GM19035 (cell line): ENCODE measurements around the gene FOXA2.

ENCODE experiments used
- ATAC-seq: cut with Tn5 transposase; IDR thresholded peaks from one replicate; pipeline ENCODE4 v1.9.1; 2021; ENCODE audit not compliant: unreplicated experiment

The FOXA2 gene

GRCh38 chr20:22584922-22585785, 782 bp upstream of the FOXA2 start:
- no peak for ATAC-seq

GRCh38 chr20:22583773-22584521, 425 bp downstream of the FOXA2 start:
- no peak for ATAC-seq

- ATAC-seq = no peak
Observed at GRCh38 chr20:22582964-22583772, 1.2 kb downstream of the FOXA2 start.

GRCh38 chr20:22582386-22582963, 1.9 kb downstream of the FOXA2 start:
- ATAC-seq = no peak

- ATAC-seq = no peak
Observed at GRCh38 chr20:22581437-22582385, 2.7 kb downstream of the FOXA2 start.

GRCh38 chr20:22579711-22580697, 4.4 kb downstream of the FOXA2 start:
- ATAC-seq = no peak

GRCh38 chr20:22579119-22579427, 5.3 kb downstream of the FOXA2 start:
- no peak for ATAC-seq

- ATAC-seq = no peak
Observed at GRCh38 chr20:22578221-22579118, 5.9 kb downstream of the FOXA2 start.

GRCh38 chr20:22577515-22578220, 6.7 kb downstream of the FOXA2 start:
- ATAC-seq = no peak

- no peak for ATAC-seq
Observed at GRCh38 chr20:22576733-22577514, 7.4 kb downstream of the FOXA2 start.

- no peak for ATAC-seq
Observed at GRCh38 chr20:22576273-22576672, 8.1 kb downstream of the FOXA2 start.

- ATAC-seq = no peak
Observed at GRCh38 chr20:22575737-22576136, 8.6 kb downstream of the FOXA2 start.

- no peak for ATAC-seq
Observed at GRCh38 chr20:22575087-22575721, 9.2 kb downstream of the FOXA2 start.

GRCh38 chr20:22574545-22575086, 9.8 kb downstream of the FOXA2 start:
- no peak for ATAC-seq

- ATAC-seq = no peak
Observed at GRCh38 chr20:22572491-22572890, 11.9 kb downstream of the FOXA2 start.

- ATAC-seq = no peak
Observed at GRCh38 chr20:22572023-22572422, 12.3 kb downstream of the FOXA2 start.
